Measurements from ENCODE around the gene TNFRSF8.
"Not testable (repeated sequence)": the region's sequence is repeated elsewhere in the genome, so short reads cannot be mapped to it uniquely, and the experiment has no call there.

The TNFRSF8 gene

DNA sequence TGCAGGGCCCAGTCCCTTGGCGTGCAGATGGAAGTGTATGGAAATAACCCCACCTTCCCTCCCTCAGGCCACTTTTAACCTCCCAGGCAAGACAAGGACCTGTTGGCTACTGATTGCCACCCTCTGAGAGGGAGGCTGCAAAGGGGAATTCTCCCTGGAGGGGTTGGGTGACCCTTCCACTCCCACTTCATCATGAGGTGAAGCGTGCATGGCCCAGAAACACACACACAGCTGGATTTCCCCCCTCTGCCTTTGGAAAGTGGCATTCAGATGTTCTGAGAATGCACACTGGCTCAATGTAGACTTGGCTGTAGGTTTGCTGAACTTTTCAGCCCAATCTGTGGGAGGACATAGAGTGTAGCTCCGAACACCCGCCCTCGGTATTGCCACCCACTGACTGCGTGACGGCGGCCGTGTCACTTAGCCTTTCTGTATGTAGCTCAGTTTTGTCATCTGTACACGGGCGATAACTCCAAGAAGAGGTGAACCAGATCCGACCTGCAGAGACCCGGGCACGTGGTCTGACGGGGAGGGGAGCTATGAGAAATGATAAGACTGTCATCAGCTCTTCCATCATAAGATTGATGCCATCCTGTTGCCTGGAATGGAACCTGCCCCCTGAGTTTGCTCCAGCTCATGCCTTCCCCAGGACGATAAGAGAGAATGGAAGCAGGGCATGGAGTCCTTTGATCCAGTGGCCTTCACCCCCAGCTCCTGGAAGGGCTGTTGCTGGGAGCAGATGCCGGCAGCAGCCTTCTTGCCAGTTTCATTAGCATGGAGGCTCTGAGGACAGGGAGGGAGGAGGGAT lies 24.5 kb upstream of the TNFRSF8 start:
- in situ Hi-C loops (cut with HindIII; ENCODE audit: low sequenced_read_pairs) = no loop called here
- no peak overlapping the region for H3K4me3 ChIP-seq (ENCODE audit: low read depth, low read length)
- no peak for DNase-seq (ENCODE audit: low read depth)
- TF ChIP-seq, protein P1, sequence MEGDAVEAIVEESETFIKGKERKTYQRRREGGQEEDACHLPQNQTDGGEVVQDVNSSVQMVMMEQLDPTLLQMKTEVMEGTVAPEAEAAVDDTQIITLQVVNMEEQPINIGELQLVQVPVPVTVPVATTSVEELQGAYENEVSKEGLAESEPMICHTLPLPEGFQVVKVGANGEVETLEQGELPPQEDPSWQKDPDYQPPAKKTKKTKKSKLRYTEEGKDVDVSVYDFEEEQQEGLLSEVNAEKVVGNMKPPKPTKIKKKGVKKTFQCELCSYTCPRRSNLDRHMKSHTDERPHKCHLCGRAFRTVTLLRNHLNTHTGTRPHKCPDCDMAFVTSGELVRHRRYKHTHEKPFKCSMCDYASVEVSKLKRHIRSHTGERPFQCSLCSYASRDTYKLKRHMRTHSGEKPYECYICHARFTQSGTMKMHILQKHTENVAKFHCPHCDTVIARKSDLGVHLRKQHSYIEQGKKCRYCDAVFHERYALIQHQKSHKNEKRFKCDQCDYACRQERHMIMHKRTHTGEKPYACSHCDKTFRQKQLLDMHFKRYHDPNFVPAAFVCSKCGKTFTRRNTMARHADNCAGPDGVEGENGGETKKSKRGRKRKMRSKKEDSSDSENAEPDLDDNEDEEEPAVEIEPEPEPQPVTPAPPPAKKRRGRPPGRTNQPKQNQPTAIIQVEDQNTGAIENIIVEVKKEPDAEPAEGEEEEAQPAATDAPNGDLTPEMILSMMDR (IDR thresholded peaks at IDR 0.05; ENCODE audit: low read depth, low read length, missing control alignments) = no peak

DNA sequence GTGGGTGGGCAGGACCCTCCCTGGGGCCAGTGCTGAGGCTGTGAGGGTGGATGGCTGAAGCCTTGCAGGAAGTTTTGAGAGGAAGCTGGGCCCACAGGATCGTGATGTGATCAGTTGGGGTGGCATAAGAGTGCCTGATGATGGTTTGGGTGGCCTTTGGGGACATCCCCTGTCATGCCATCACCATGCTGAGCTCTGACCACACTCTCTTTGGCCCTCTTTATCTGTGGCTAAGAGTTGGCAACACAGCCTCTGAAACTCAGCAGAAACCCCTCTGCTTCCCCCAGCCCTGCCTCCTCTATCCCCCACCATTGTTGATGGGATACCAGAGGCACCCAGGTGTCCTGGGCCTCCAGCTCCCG lies 24.0 kb upstream of the TNFRSF8 start:
- no peak for DNase-seq (ENCODE audit: low read depth)
- TF ChIP-seq, protein P1 (IDR thresholded peaks at IDR 0.05; ENCODE audit: low read depth, low read length, missing control alignments) = no peak
- no peak overlapping the region for H3K4me3 ChIP-seq (ENCODE audit: low read depth, low read length)
- in situ Hi-C loops (cut with HindIII; ENCODE audit: low sequenced_read_pairs) = no loop called here

DNA sequence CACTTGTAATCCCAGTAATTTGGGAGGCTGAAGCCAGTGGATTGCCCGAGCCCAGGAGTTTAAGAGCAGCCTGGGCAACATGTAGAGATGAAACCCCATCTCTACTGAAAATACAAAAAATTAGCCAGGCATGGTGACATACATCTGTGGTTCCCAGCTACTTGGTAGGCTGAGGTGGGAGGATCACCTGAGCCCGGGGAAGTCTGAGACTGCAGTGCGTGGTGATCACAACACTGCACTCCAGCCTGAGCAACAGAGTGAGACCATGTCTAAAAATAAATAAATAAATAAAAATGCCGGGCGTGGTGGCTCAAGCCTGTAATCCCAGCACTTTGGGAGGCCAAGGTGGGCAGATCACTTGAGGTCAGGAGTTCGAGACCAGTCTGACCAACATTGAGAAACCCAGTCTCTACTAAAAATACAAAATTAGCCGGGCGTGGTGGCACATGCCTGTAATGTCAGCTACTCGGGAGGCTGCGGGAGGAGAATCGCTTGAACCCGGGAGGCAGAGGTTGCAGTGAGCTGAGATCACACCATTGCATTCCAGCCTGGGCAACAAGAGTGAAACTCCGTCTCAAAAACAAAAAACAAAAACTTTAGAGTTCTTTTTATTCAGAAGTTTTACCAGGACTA lies 23.2 kb upstream of the TNFRSF8 start:
- H3K4me3 ChIP-seq (ENCODE audit: low read depth, low read length); DNase-seq (ENCODE audit: low read depth); in situ Hi-C loops (cut with HindIII; ENCODE audit: low sequenced_read_pairs): not testable (repeated sequence)

DNA sequence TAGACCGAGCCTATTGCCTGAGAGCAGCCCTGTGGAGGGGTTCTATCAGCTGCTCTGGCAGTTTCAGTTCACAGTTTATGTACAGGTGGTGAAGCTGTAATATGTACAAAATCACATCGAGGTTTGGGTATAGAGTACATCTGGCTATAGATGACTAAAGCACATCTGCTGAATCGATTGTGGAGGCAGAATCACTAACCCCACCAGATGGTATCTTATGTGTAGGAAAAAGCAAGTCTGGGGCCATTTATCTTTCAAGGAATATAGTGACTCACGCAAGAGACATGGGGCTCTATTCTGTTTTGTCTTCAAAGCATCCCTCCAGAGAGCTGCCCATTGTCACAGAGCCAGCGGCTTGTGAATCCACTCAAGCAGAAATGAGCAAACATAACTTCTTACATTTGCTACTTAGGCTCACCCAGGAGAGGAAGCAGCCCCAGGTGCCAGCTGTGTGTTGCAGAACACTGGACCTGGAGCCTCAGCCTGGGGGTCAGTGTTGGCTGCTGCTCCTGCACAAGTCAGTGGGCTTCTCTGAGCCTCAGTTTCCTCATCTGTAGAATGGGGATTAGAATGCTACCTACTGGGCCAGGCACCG lies 22.5 kb upstream of the TNFRSF8 start:
- TF ChIP-seq, protein P1 (IDR thresholded peaks at IDR 0.05; ENCODE audit: low read depth, low read length, missing control alignments) = no peak
- DNase-seq (ENCODE audit: low read depth) = peak; percentile 89
- in situ Hi-C loops (cut with HindIII; ENCODE audit: low sequenced_read_pairs) = no loop called here
- H3K4me3 ChIP-seq (ENCODE audit: low read depth, low read length) = no peak overlapping the region

DNA sequence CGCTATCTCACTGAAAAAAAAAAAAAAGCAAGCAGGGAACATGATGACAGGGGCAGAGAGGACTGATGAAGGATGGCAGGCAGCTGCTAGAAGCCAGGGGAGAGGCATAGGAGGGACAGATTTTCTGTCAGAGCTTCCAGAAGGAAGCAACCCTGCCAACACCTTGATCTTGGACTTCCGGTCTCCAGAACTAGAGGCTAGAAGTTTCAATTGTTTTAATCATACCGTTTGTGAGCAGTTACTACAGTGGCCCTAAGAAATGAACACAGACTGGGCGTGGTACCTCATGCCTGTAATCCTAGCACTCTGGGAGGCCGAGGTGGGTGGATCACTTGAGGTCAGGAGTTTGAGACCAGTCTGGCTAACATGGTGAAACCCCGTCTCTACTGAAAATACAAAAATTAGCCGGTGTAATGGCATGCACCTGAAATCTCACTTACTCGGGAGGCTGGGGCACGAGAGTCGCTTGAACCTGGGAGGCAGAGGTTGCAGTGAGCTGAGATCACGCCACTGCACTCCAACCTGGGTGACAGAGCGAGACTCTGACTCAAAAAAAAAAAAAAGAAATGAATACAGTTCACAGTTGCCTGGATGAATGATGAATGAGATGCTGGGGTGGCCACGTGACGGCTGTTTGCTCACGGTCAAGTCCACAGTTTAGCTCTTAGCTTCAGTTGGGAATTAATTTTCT lies 18.8 kb upstream of the TNFRSF8 start:
- H3K4me3 ChIP-seq (ENCODE audit: low read depth, low read length); in situ Hi-C loops (cut with HindIII; ENCODE audit: low sequenced_read_pairs); DNase-seq (ENCODE audit: low read depth): not testable (repeated sequence)

DNA sequence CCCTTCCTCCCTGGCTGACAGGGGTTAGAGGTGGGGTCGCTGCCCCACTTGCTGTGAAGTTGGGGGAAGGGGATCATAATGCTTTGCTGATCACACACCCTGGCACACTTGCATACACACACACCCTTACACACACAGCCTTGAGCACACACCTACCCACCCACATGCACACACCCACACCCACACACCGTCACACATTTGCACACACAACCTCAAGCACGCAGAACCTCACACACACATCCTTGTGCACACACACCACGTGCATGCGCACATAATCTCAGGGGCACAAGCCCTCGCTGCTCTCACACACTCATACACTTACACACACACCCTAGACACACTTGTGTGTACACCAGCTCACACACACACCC lies 16.4 kb upstream of the TNFRSF8 start:
- TF ChIP-seq, protein P1 (IDR thresholded peaks at IDR 0.05; ENCODE audit: low read depth, low read length, missing control alignments) = no peak
- no peak overlapping the region for H3K4me3 ChIP-seq (ENCODE audit: low read depth, low read length)
- DNase-seq (ENCODE audit: low read depth) = no peak
- in situ Hi-C loops (cut with HindIII; ENCODE audit: low sequenced_read_pairs) = no loop called here

DNA sequence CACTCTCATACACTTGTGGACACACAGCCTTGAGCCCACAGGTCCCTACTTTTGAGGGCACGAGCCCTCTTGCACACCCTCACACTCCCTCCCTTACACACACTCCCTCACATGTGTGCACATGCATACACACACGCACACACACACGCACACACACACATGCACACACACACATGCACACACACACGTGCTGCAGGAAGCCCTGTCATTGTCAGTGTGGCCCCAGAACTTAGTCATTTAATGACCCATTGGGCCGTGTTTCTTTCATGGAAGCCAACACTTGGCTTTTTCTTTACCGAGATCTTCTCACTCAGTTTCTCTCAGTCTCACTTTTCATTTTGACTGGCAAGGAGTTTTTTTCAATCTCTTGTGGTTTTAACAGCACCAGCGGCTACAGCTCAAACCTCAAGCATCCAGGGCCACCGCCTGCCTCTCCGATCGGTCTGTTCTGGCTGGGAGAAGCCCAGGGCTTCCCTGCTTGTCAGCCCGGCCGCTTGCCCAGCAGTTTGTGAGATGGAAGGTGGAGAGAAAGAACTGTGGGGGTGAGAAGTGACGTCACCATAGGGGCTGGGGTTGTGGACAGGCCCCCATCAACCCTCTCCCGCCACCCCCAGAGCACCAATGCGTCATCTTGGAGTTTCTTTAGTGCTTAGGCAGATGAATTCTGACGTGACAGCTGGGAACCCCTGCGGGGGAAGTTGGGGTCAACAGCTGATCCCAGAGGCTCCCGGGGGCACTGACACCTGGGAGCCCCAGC lies 15.8 kb upstream of the TNFRSF8 start:
- H3K4me3 ChIP-seq (ENCODE audit: low read depth, low read length) = no peak overlapping the region
- in situ Hi-C loops (cut with HindIII; ENCODE audit: low sequenced_read_pairs) = no loop called here
- DNase-seq (ENCODE audit: low read depth) = peak; percentile 40
- TF ChIP-seq, protein P1 (IDR thresholded peaks at IDR 0.05; ENCODE audit: low read depth, low read length, missing control alignments) = no peak
